A549 (cell line): ENCODE measurements around the gene IGSF5.

Source experiments
- BCL3 ChIP-seq: fragments of >200 bp; sonication (Bioruptor Twin); formaldehyde crosslinking; IDR thresholded peaks from 3 replicates; pipeline ENCODE4 v1.6.1; 2016
- CBX8 ChIP-seq: fragments of 200-600 bp; sonication (generic); IDR thresholded peaks from 2 replicates; pipeline ENCODE4 v1.6.1; 2016
- CTCF ChIP-seq: fragments of >200 bp; sonication (Bioruptor Twin); formaldehyde crosslinking; IDR thresholded peaks from 3 replicates; pipeline ENCODE4 v1.5.1; 2016
- ESRRA ChIP-seq: fragments of 150-350 bp; IDR thresholded peaks from 2 replicates; pipeline ENCODE4 v1.6.1; 2014; ENCODE audit warnings: mild to moderate bottlenecking, low read length, borderline replicate concordance
- FOSL2 ChIP-seq, 2 experiments: fragments of 450-650 bp in 1 of 2; fragments of >200 bp in 1 of 2; sonication (Bioruptor Twin) in 1 of 2; formaldehyde crosslinking; IDR thresholded peaks; 2 replicates each; pipeline versions ENCODE4 v1.5.0 to v1.6.1; 2016 to 2020; ENCODE audit warnings: mild to moderate bottlenecking in 1 of 2, moderate library complexity in 1 of 2
- HDAC2 ChIP-seq: fragments of 200-600 bp; sonication (generic); IDR thresholded peaks from 2 replicates; pipeline ENCODE4 v1.6.1; 2016
- HMGXB4 ChIP-seq: fragments of 250-450 bp; sonication (Bioruptor Pico); IDR thresholded peaks from 2 replicates; pipeline ENCODE4 v1.5.0; 2021; ENCODE audit warnings: mild to moderate bottlenecking, moderate library complexity, borderline replicate concordance
- PBX3 ChIP-seq: IDR thresholded peaks from 2 replicates; pipeline ENCODE4 v1.6.1; 2012
- POLR2A ChIP-seq: IDR thresholded peaks from 2 replicates; pipeline ENCODE4 v1.6.1; 2012; ENCODE audit warnings: mild to moderate bottlenecking, low read length
- POLR2AphosphoS2 ChIP-seq: conservative IDR thresholded peaks from 2 replicates; pipeline ENCODE4 v1.6.1; 2012; ENCODE audit warnings: low read length, improper control_type of control experiment, inconsistent platforms
- RAD21 ChIP-seq, 2 experiments: fragments of >200 bp in 1 of 2; sonication (Bioruptor Twin) in 1 of 2; formaldehyde crosslinking in 1 of 2; IDR thresholded peaks in 1 of 2; conservative IDR thresholded peaks in 1 of 2; 2 replicates in 1 of 2; 3 replicates in 1 of 2; pipeline ENCODE4 v1.6.1; 2012 to 2018; ENCODE audit warnings: inconsistent platforms in 1 of 2
- REST ChIP-seq: fragments of 200-600 bp; sonication (generic); IDR thresholded peaks from 2 replicates; pipeline ENCODE4 v1.6.1; 2016; ENCODE audit warnings: antibody characterized with exemption, mild to moderate bottlenecking, moderate library complexity
- SREBF2 ChIP-seq: fragments of 450-650 bp; IDR thresholded peaks from 2 replicates; pipeline ENCODE4 v1.6.1; 2014; ENCODE audit warnings: mild to moderate bottlenecking, moderate library complexity
- USF2 ChIP-seq: fragments of 450-650 bp; IDR thresholded peaks from 2 replicates; pipeline ENCODE4 v1.6.1; 2014; ENCODE audit warnings: antibody characterized with exemption

GRCh38 chr21:39700318-39700717 is 44.7 kb upstream of the IGSF5 start:
- TF ChIP-seq CTCF: no peak
- TF ChIP-seq POLR2A: no peak
- TF ChIP-seq ESRRA: no peak
- no peak for TF ChIP-seq CBX8
- no peak for TF ChIP-seq HDAC2
- no peak for TF ChIP-seq POLR2AphosphoS2
- no peak for TF ChIP-seq PBX3
- TF ChIP-seq RAD21 (conservative IDR thresholded peaks at IDR 0.05 in 1 of 2, IDR thresholded peaks at IDR 0.05 in 1 of 2): no peak
- TF ChIP-seq BCL3: no peak
- no peak for TF ChIP-seq REST
- no peak for TF ChIP-seq FOSL2 (IDR thresholded peaks at IDR 0.05)
- TF ChIP-seq FOSL2 (CRISPR knock-in tag; IDR thresholded peaks at IDR 0.05): no peak
- no peak for TF ChIP-seq SREBF2
- no peak for TF ChIP-seq USF2
- TF ChIP-seq HMGXB4 (CRISPR knock-in tag): no peak
